HG03575 (cell line): ENCODE results near the gene GPX8.

Experiments
- ATAC-seq: cut with Tn5 transposase; IDR thresholded peaks from one replicate; pipeline ENCODE4 v1.9.1; 2021; ENCODE audit not compliant: unreplicated experiment, insufficient number of reproducible peaks, low FRiP score; ENCODE audit errors: extremely low read depth

The GPX8 gene

GRCh38 chr5:55159763-55160492 is at the start of gene GPX8:
Gene GPX8 (plus strand): TSS chr5:55160171. CDS start chr5:55160193, 22 bp downstream.
- no peak for ATAC-seq

- ATAC-seq, result no peak
These were observed 49.8 kb upstream of the GPX8 start for GRCh38 chr5:55110217-55110616.

GRCh38 chr5:55113327-55113726 is 46.6 kb upstream of the GPX8 start:
- no peak for ATAC-seq

- ATAC-seq, result no peak
These were observed 45.9 kb upstream of the GPX8 start for GRCh38 chr5:55114061-55114460.

- no peak for ATAC-seq
These were observed 36.6 kb upstream of the GPX8 start for GRCh38 chr5:55123365-55123764.

- no peak for ATAC-seq
These were observed 25.8 kb upstream of the GPX8 start for GRCh38 chr5:55134053-55134722.

GRCh38 chr5:55136521-55136920 is 23.4 kb upstream of the GPX8 start:
- no peak for ATAC-seq

GRCh38 chr5:55140908-55141665 is 18.9 kb upstream of the GPX8 start:
- ATAC-seq, result no peak

GRCh38 chr5:55141945-55142690 is 17.9 kb upstream of the GPX8 start:
- no peak for ATAC-seq

GRCh38 chr5:55143624-55144023 is 16.3 kb upstream of the GPX8 start:
- no peak for ATAC-seq

- ATAC-seq, result no peak
These were observed 13.9 kb upstream of the GPX8 start for GRCh38 chr5:55146080-55146479.

GRCh38 chr5:55146543-55147151 is 13.3 kb upstream of the GPX8 start:
- ATAC-seq, result peak; percentile 70

GRCh38 chr5:55149308-55149795 is 10.6 kb upstream of the GPX8 start:
- ATAC-seq, result no peak

GRCh38 chr5:55151923-55152842 is 7.8 kb upstream of the GPX8 start:
- no peak for ATAC-seq

- ATAC-seq, result no peak
These were observed 5.1 kb upstream of the GPX8 start for GRCh38 chr5:55154873-55155272.

- no peak for ATAC-seq
These were observed 680 bp downstream of the GPX8 start for GRCh38 chr5:55160493-55161209.

- ATAC-seq, result no peak
These were observed 2.7 kb downstream of the GPX8 start for GRCh38 chr5:55162666-55163065.
